ENCODE results near the gene ZBTB25. TPM values are rescaled to one million over a fixed set of nuclear protein-coding genes. Genes with fewer than 3 reads are reported as not detected.

Gene ZBTB25
- total RNA-seq, 1 experiment from 2014 or later, result 3.9 TPM

DNA sequence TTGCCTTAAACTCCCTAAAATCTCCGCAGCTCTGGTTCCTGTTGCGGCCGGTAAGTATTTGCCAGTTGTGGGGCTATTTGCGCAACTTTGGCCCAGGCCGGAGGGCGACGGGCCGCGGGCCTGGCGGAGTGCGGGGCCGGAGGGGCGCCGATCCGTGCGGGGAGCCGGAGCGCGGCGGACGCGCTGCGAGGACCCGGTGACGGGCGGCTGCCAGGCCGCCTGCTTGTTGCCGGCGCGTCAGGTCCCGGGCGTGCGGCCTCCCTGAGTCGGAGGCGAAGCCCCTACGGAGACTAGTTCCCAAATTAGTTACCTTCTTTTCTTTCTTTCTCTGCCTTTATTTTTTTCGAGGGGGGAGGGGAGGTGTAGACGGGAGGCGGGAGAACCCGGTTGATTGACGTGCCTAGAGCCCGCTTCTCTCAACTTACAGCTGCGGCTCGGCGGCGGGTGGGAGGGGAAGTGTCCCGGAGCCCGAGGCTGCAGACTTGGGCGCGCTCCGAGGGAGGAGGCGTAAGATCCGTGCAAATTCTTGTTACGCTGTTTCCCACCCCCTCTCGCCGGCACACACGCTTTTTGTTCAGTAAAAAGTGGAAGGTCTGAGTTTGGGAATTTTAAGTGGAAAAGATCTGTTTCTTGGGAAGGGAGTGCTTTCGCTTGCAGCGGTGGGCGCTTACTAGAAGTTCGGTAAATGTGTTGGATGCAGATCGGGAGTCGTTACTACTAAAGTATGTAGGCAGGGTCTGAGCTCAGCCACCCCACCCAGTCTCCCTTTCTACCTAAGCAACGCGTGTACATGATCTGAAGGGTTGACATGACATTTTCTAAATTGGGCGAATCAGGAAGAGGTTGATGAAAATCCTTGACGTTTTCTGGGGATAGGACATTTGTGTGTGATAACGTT lies 1.5 kb upstream of the ZBTB25 start:
- no peaks in the 10 kb centered on the region for H3K36me3 ChIP-seq (replicated peaks; ENCODE audit: control insufficient read depth, insufficient read depth, low read length)
- H3K4me3 ChIP-seq (ENCODE audit: insufficient read depth, low read depth, low read length), result peak overlapping the region; percentile 94
- no peaks in the 10 kb centered on the region for H3K27me3 ChIP-seq (ENCODE audit: control insufficient read depth, insufficient read depth, low read length)
- peak; percentile 91 for DNase-seq

DNA sequence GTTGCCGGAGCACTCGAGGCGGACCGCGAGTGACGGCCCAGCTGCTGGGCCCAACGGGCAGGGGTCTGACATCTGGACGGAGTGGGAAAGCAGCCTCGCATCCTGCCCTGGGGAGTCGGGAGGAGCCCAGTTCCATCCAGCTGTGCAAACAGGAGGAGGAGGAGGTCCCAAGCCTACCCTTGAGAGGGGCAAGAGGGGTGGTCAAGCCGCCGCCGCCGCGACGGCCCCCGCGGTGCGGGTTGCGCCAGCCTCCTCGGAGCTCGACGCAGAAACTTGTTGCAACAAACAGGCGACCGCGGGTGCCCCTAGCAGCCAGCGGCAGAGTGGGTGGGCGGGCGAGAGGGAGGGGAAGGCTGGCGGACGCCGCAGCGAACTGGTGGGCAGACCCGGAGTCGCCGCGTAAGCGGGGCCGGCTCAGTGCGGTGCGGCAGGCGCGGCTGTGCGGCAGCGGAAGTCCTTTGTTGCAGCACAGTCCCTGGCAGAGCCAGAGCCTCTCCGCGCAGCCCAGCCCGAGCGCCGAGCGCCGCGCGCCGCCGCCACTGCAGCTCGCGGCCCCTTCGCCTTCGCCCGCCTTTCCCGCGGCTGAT lies 765 bp upstream of the ZBTB25 start, which contains the start of gene ZBTB1:
Gene ZBTB1 (plus strand): TSS at position 461 of the 587 bp plus-strand sequence. CDS start 16,735 bp downstream, outside the sequence.
- peak; percentile 88 for DNase-seq
- no peaks in the 10 kb centered on the region for H3K27me3 ChIP-seq (ENCODE audit: control insufficient read depth, insufficient read depth, low read length)
- H3K4me3 ChIP-seq (ENCODE audit: insufficient read depth, low read depth, low read length), result peak within 1 kb of the TSS; percentile 94
- H3K36me3 ChIP-seq (replicated peaks; ENCODE audit: control insufficient read depth, insufficient read depth, low read length), result no peaks in the 10 kb centered on the region

DNA sequence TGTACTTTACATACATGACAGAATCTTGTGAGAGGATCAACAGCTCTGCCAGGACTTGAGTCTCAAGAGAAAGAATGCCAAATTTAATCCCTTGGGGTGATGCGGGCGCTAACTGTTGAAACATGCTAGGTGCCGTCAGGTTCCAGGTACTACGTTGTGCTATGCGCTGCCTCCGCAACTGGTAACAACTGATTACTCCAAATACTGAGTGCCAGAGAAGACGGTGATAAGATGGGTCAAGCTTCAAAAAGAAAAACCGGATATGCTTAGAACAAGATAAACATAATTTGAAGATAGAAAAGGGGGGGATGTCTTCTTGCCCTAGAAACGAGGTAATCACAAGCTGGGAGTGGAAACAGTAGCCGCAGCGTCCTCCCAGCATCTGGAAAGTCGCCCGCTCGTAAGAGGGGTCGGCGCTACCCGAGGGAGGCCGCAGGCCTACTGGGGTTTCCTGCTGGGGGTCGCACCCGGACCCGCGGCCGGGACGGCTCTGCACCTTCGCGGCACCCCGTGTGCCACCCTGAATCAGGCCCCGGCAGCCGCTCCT lies 678 bp downstream of the ZBTB25 start:
- Histone ChIP-seq H3K4me3 (ENCODE audit: insufficient read depth, low read depth, low read length) (peak overlapping the region; percentile 94), H3K36me3 (replicated peaks; ENCODE audit: control insufficient read depth, insufficient read depth, low read length) (no peaks in the 10 kb centered on the region), H3K27me3 (ENCODE audit: control insufficient read depth, insufficient read depth, low read length) (no peaks in the 10 kb centered on the region)
- peak; percentile 31 for DNase-seq

DNA sequence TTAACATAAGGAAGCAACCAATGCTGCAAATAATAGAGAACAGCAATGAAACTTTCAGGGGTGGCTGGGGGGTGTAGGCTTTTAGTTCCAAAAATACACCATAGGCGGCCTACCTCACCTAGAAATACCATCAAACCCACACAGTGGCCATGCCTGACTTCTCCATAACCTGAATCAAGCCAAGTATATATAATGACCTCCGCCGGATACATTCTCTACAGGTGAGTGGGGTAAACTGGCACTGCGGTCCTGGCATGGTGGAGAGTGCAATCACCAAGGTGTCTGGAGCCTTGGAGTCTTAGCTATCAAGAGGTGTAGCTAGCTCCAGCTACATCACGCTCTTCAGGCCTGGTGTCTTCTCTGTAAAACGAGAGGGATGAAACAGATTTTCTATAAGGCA lies 1.2 kb downstream of the ZBTB25 start:
- Histone ChIP-seq H3K36me3 (replicated peaks; ENCODE audit: control insufficient read depth, insufficient read depth, low read length) (no peaks in the 10 kb centered on the region), H3K4me3 (ENCODE audit: insufficient read depth, low read depth, low read length) (peak overlapping the region; percentile 94), H3K27me3 (ENCODE audit: control insufficient read depth, insufficient read depth, low read length) (no peaks in the 10 kb centered on the region)
- DNase-seq, result no peak

DNA sequence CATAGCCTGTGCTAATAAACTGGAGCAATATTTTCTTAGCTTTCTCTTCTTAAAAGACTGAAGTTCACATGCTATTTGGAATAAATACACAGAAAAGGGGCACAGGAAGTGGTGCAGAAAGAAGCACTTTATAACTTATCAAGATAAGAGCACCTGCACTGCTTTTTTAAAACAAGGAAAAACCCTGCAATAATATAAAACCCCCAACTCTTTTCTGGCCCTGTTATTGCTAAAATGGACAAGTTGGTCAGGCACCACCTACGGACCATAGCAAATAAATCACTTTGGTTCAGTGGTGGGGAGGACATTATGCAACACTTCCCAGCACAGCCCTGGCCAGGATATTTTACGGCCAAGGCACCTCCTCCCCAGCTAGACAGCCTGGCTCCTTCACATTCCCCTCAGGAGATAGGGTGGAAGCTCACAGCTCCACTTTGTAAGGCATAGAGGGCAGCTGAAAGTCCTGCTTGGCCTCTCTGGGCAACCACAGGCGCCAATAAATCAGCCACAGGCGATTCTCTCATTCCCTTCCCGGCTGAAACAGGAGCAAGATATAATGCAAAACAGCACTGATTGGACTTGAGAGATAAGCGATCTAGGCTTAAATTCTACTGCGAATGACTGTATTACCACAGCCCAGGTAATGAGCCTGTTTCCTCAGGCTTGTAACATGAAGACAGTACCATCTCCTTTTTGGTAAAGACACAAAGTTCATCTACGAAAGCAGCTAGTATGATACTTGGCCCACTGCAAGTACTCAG lies 2.0 kb downstream of the ZBTB25 start:
- H3K36me3 ChIP-seq (replicated peaks; ENCODE audit: control insufficient read depth, insufficient read depth, low read length), result no peaks in the 10 kb centered on the region
- no peak overlapping the region for H3K4me3 ChIP-seq (ENCODE audit: insufficient read depth, low read depth, low read length)
- DNase-seq, result no peak
- H3K27me3 ChIP-seq (ENCODE audit: control insufficient read depth, insufficient read depth, low read length), result no peaks in the 10 kb centered on the region

DNA sequence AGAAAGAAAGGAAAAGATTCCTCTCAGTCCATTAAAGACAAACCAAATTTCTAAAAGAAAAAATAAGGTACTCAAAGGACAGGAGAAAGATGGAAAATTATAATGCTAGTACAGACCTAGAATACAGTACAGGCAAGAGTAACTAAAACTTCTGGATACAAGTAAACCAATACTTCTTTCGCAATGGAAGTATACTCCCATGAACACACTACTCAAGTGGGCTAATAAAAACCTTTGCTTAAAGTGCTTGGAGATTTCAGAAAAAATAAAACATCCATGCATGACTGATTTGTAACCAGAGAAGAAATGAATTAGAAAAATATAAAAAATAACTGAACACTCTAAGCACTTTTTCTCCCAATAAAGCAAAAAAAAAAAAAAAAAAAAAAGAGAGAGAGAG lies 3.5 kb downstream of the ZBTB25 start:
- Histone ChIP-seq H3K36me3 (replicated peaks; ENCODE audit: control insufficient read depth, insufficient read depth, low read length) (peaks cover 1% of the 10 kb centered on the region; the same call in 1 of the 2 replicates), H3K27me3 (ENCODE audit: control insufficient read depth, insufficient read depth, low read length) (no peaks in the 10 kb centered on the region), H3K4me3 (ENCODE audit: insufficient read depth, low read depth, low read length) (no peak overlapping the region)
- no peak for DNase-seq

DNA sequence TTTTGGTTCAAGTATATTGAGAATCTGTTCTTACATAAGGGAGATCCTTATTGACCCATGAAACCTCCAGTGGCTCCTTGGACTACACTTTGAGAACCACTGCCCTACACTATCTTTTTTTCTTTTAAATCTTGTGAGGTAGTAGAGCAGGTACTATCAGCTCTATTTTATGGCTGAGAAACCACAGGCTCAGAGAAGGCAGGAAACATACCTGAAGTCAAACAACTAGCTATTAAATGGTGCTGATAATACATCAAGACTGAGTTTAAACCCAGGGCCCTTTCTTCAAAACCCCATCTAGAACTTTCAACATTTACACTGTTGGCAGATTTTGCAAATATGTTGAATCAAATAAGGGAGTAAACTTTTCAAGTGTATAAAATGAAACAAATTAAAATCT lies 6.9 kb downstream of the ZBTB25 start:
- H3K4me3 ChIP-seq (ENCODE audit: insufficient read depth, low read depth, low read length), result no peak overlapping the region
- no peaks in the 10 kb centered on the region for H3K27me3 ChIP-seq (ENCODE audit: control insufficient read depth, insufficient read depth, low read length)
- H3K36me3 ChIP-seq (replicated peaks; ENCODE audit: control insufficient read depth, insufficient read depth, low read length), result peaks cover 1% of the 10 kb centered on the region; the same call in 1 of the 2 replicates
- DNase-seq, result no peak

DNA sequence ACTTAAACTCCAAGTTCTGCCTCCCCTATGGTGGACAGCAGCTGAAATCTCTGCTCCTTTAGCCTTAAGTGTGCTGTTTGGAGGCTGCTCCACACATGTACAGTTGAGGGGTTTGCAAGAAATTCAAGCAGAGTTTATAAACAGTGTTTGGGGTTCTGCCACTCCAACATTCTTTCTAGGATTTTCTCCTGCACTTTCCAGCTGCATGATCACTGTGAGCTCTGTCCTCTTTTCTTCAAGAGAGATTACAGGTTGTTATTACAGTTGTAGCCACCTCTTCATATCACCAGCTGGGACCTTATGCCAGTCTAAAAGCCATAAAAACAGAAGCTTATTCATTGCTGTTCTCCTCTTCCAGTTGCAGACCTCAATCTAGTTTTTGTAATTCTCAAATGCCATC lies 8.4 kb downstream of the ZBTB25 start:
- Histone ChIP-seq H3K4me3 (ENCODE audit: insufficient read depth, low read depth, low read length) (no peak overlapping the region), H3K36me3 (replicated peaks; ENCODE audit: control insufficient read depth, insufficient read depth, low read length) (peaks cover 1% of the 10 kb centered on the region; the same call in 1 of the 2 replicates), H3K27me3 (ENCODE audit: control insufficient read depth, insufficient read depth, low read length) (no peaks in the 10 kb centered on the region)
- no peak for DNase-seq

DNA sequence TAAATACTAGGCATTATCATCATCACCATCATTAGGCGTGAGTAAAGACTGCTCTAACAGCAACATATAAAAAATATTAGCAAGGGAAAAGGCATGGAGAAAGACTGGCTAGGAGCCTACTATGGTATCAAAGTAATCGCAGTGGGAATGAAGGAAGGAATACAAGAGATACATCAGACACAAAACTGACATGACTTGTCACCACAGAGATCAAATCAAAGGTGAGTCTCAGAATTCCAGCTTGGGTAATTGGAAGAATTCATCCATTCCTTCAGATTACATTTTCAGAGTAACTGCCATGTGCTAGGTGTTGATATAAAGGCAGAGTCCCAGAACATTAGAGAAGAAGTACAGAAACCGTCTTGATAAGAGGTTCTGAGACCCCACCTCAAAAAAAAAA lies 10.2 kb downstream of the ZBTB25 start:
- Histone ChIP-seq H3K36me3 (replicated peaks; ENCODE audit: control insufficient read depth, insufficient read depth, low read length) (peaks cover 1% of the 10 kb centered on the region; the same call in 1 of the 2 replicates), H3K27me3 (ENCODE audit: control insufficient read depth, insufficient read depth, low read length) (no peaks in the 10 kb centered on the region), H3K4me3 (ENCODE audit: insufficient read depth, low read depth, low read length) (no peak overlapping the region)
- no peak for DNase-seq

DNA sequence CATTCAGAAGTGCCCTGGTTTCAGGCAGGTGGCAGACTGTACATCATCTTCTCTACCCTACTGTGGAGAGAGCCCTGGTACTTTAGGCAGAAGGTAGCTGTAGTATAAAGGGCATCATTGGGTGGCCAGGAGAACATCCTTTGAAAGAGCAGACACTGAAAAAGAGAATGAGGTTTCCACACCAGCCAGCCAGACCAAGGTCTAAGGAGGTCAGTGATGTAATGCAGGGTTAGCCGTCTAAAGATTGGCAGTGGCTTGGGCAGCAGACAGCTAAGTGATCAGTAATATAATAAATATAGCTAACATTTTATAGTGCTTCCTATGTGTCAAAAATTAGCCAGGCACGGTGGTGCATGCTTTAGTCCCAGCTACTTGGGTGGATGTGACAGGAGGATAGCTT lies 12.0 kb downstream of the ZBTB25 start:
- Histone ChIP-seq H3K27me3 (ENCODE audit: control insufficient read depth, insufficient read depth, low read length) (no peaks in the 10 kb centered on the region), H3K36me3 (replicated peaks; ENCODE audit: control insufficient read depth, insufficient read depth, low read length) (peaks cover 9% of the 10 kb centered on the region), H3K4me3 (ENCODE audit: insufficient read depth, low read depth, low read length) (no peak overlapping the region)
- DNase-seq, result no peak

DNA sequence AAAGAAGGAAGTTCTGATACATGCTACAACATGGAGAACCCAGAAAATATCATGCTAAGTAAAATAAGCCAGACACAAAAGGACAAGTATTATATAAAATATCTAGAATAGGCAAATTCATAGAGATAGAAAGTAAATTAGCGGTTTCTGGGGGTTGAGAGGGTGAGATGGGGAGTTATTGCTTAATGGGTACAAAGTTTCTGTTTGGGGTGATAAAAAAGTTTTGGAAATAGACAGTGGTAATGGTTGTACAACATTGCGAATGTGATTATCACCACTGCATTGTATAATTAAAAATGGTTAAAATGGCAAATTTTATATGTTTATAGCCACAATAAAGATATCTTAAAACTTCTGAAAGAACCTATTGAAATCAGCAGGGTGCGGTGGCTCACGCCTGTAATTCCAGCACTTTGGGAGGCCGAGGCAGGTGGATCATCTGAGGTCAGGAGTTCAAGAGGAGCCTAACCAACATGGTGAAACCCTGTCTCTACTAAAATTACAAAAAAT lies 15.0 kb downstream of the ZBTB25 start:
- no peaks in the 10 kb centered on the region for H3K27me3 ChIP-seq (ENCODE audit: control insufficient read depth, insufficient read depth, low read length)
- no peak overlapping the region for H3K4me3 ChIP-seq (ENCODE audit: insufficient read depth, low read depth, low read length)
- no peak for DNase-seq
- peaks cover 7% of the 10 kb centered on the region for H3K36me3 ChIP-seq (replicated peaks; ENCODE audit: control insufficient read depth, insufficient read depth, low read length)

DNA sequence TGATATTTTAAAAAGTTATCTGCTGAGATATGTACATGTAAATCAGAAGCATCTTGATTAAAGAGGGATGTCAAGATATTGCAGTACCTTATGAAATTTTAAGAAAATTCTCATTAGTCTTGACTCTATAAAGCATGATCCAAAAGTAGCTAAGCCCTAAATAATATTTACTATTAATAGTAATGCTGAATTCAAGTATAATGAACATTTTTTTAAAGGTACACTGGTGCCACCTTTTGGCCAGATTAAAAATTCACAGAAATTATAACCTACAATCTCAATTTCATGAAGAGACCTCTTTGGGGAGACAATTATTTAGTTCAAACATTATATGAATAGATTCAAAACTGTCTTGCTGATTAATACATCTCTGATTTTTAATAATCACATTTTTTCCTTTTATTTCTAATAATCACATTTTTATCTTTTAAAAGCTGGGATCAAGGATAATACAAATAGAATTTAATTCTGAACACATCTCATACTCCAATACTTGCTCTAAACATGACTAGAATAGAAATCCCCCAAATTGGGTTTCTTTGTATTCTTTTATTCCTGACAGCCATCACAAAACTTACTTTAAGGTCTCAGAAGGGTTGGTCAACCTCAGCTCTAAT lies 24.9 kb downstream of the ZBTB25 start:
- Histone ChIP-seq H3K4me3 (ENCODE audit: insufficient read depth, low read depth, low read length) (no peak overlapping the region), H3K27me3 (ENCODE audit: control insufficient read depth, insufficient read depth, low read length) (no peaks in the 10 kb centered on the region), H3K36me3 (replicated peaks; ENCODE audit: control insufficient read depth, insufficient read depth, low read length) (no peaks in the 10 kb centered on the region)
- no peak for DNase-seq

DNA sequence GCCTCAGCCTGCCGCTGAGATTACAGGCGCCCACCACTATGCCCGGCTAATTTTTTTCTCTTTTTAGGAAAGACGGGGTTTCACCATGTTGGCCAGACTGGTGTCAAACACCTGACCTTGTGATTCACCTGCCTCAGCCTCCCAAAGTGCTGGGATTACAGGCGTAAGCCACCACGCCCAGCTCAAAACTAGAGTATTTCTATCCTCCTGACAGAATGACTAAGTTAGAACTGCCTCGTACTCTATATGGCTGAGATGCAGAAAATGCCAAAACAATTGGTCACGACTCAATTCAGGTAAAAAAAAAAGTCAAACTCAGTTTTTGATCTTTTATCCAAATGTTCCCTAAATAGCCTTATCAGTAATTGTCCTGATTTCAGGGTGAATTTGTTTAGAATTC lies 27.2 kb downstream of the ZBTB25 start:
- DNase-seq, result no peak
- Histone ChIP-seq H3K36me3 (replicated peaks; ENCODE audit: control insufficient read depth, insufficient read depth, low read length) (no peaks in the 10 kb centered on the region), H3K4me3 (ENCODE audit: insufficient read depth, low read depth, low read length) (no peak overlapping the region), H3K27me3 (ENCODE audit: control insufficient read depth, insufficient read depth, low read length) (no peaks in the 10 kb centered on the region)

All from H7 (cell line).